HG03432 (cell line): ENCODE data around the gene DLK1.

Experiments used
- ATAC-seq: cut with Tn5 transposase; IDR thresholded peaks from one replicate; pipeline ENCODE4 v1.9.1; 2021; ENCODE audit warnings: mild to moderate bottlenecking, moderate library complexity; ENCODE audit not compliant: unreplicated experiment

DLK1 gene

GRCh38 chr14:100731846-100732765, 5.4 kb downstream of the DLK1 start:
- no peak for ATAC-seq

- ATAC-seq = no peak
These were observed 6.0 kb downstream of the DLK1 start for GRCh38 chr14:100732766-100733100.

- ATAC-seq = no peak
These were observed 6.6 kb downstream of the DLK1 start for GRCh38 chr14:100733152-100733850.

GRCh38 chr14:100734031-100734990, 7.6 kb downstream of the DLK1 start:
- ATAC-seq = no peak

GRCh38 chr14:100735271-100735670, 8.6 kb downstream of the DLK1 start:
- ATAC-seq = no peak

- ATAC-seq = no peak
These were observed 9.8 kb downstream of the DLK1 start for GRCh38 chr14:100736269-100737180.

- no peak for ATAC-seq
These were observed 10.8 kb downstream of the DLK1 start for GRCh38 chr14:100737526-100737925.

GRCh38 chr14:100738269-100738691, 11.6 kb downstream of the DLK1 start:
- ATAC-seq = no peak

- ATAC-seq = no peak
These were observed 12.0 kb downstream of the DLK1 start for GRCh38 chr14:100738704-100739131.

- ATAC-seq = no peak
These were observed 12.6 kb downstream of the DLK1 start for GRCh38 chr14:100739306-100739705.

GRCh38 chr14:100740196-100740825, 13.6 kb downstream of the DLK1 start:
- no peak for ATAC-seq

- no peak for ATAC-seq
These were observed 14.2 kb downstream of the DLK1 start for GRCh38 chr14:100740929-100741328.

- no peak for ATAC-seq
These were observed 15.3 kb downstream of the DLK1 start for GRCh38 chr14:100741966-100742365.

- ATAC-seq = no peak
These were observed 19.6 kb downstream of the DLK1 start for GRCh38 chr14:100746326-100746725.

- ATAC-seq = no peak
These were observed 20.4 kb downstream of the DLK1 start for GRCh38 chr14:100747021-100747586.

GRCh38 chr14:100747736-100748135, 21.0 kb downstream of the DLK1 start:
- no peak for ATAC-seq

GRCh38 chr14:100748403-100748802, 21.7 kb downstream of the DLK1 start:
- no peak for ATAC-seq

GRCh38 chr14:100748944-100749343, 22.3 kb downstream of the DLK1 start:
- no peak for ATAC-seq

GRCh38 chr14:100749967-100750597, 23.4 kb downstream of the DLK1 start:
- ATAC-seq = no peak
